22Rv1 (cell line): ENCODE data around the gene GPR171.

Experiments used
- ZFX ChIP-seq: fragments of 450-650 bp; IDR thresholded peaks from 2 replicates; pipeline ENCODE4 v1.6.1; 2017; ENCODE audit warnings: antibody characterized with exemption, borderline replicate concordance
- TF ChIP-seq, protein P1 (sequence below): fragments of 450-650 bp; IDR thresholded peaks from 2 replicates; pipeline ENCODE4 v1.5.1; 2017; ENCODE audit warnings: mild to moderate bottlenecking

DNA sequence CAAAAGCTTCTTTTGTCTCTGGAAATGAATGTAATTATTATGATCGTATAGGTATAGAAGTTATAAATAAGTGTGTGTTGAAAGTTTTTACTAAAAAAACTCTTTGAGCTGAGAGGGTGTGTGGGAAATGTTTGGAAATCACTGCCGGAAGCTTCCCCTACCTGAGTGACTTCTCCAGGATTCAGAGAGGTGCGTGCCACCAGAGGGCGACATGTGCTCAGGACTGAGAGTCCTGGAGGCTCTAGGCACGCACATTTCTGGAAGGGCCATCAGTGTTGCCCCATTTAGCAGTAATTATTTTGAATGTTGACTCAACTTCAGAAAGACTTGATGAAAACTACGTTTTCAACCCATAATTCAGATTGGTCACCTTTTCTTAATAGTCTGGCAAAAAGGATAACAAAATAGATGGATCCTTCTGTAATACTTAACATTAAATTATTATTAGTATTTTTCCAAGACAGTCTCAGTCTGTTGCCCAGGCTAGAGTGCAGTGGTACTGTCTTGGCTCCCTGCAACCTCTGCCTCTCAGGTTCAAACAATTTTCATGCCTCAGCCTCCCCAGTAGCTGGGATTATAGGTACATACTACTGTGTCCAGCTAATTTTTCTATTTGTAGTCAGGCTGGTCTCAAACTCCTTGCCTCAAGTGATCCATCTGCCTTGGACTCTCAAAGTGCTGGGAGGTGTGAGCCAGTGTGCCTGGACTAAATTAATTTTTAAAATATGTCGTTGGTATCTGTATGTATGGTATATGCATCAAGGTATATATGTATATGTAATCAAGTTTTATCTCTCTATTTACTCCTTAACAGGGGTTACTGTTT, 34.5 kb downstream of the GPR171 start:
- TF ChIP-seq, protein P1, sequence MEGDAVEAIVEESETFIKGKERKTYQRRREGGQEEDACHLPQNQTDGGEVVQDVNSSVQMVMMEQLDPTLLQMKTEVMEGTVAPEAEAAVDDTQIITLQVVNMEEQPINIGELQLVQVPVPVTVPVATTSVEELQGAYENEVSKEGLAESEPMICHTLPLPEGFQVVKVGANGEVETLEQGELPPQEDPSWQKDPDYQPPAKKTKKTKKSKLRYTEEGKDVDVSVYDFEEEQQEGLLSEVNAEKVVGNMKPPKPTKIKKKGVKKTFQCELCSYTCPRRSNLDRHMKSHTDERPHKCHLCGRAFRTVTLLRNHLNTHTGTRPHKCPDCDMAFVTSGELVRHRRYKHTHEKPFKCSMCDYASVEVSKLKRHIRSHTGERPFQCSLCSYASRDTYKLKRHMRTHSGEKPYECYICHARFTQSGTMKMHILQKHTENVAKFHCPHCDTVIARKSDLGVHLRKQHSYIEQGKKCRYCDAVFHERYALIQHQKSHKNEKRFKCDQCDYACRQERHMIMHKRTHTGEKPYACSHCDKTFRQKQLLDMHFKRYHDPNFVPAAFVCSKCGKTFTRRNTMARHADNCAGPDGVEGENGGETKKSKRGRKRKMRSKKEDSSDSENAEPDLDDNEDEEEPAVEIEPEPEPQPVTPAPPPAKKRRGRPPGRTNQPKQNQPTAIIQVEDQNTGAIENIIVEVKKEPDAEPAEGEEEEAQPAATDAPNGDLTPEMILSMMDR: peak; percentile 93
- no peak for TF ChIP-seq ZFX
